Activated CD8-positive, alpha-beta memory T cell treated with anti-CD3 and anti-CD28 coated beads for 48 hours (primary cell): ENCODE measurements around the gene KNDC1.

Experiments used
- DNase-seq, 3 experiments: peaks; one replicate each; pipeline ENCODE4 v3.0.0-alpha.2; 2020; ENCODE audit warnings: low read depth in 2 of 3, low spot score in 2 of 3

The KNDC1 gene

GRCh38 chr10:133204226-133205015 lies 44.4 kb downstream of the KNDC1 start:
- DNase-seq, result no peak

- DNase-seq, result no peak
These were observed 45.1 kb downstream of the KNDC1 start for GRCh38 chr10:133205146-133205545.

- DNase-seq, result no peak
These were observed 46.5 kb downstream of the KNDC1 start for GRCh38 chr10:133206356-133207040.

- DNase-seq, result no peak
These were observed 47.1 kb downstream of the KNDC1 start for GRCh38 chr10:133207041-133207600.

GRCh38 chr10:133207627-133208026 lies 47.6 kb downstream of the KNDC1 start:
- no peak for DNase-seq

- DNase-seq, result no peak
These were observed 48.4 kb downstream of the KNDC1 start for GRCh38 chr10:133208466-133208865.

- DNase-seq, result no peak
These were observed 49.1 kb downstream of the KNDC1 start for GRCh38 chr10:133209117-133209516.

- DNase-seq, result no peak
These were observed 49.6 kb downstream of the KNDC1 start for GRCh38 chr10:133209641-133210040.

GRCh38 chr10:133210398-133211140 lies 50.5 kb downstream of the KNDC1 start:
- no peak for DNase-seq

GRCh38 chr10:133211141-133211830 lies 51.3 kb downstream of the KNDC1 start:
- DNase-seq, result no peak

- DNase-seq, result no peak
These were observed 52.2 kb downstream of the KNDC1 start for GRCh38 chr10:133211959-133212852.

- no peak for DNase-seq
These were observed 53.0 kb downstream of the KNDC1 start for GRCh38 chr10:133212853-133213494.

GRCh38 chr10:133213641-133214467 lies 53.8 kb downstream of the KNDC1 start:
- no peak for DNase-seq

- DNase-seq, result no peak
These were observed 54.7 kb downstream of the KNDC1 start for GRCh38 chr10:133214468-133215410.

- DNase-seq, result no peak
These were observed 55.6 kb downstream of the KNDC1 start for GRCh38 chr10:133215586-133215985.

GRCh38 chr10:133216776-133217175 lies 56.8 kb downstream of the KNDC1 start:
- no peak for DNase-seq

- DNase-seq, result no peak
These were observed 58.0 kb downstream of the KNDC1 start for GRCh38 chr10:133217800-133218589.
